MM.1S (cell line): ENCODE measurements around the gene SPNS2.

Experiments
- CTCF ChIP-seq: fragments of 300-600 bp; sonication (generic); IDR thresholded peaks from 2 replicates; pipeline ENCODE4 v1.5.1; 2016; ENCODE audit warnings: antibody characterized with exemption, low read length, mixed read lengths
- EZH2phosphoT487 ChIP-seq: fragments of 300-600 bp; sonication (generic); IDR thresholded peaks from 2 replicates; pipeline ENCODE4 v1.6.1; 2018; ENCODE audit warnings: antibody characterized with exemption, low read length

- TF ChIP-seq CTCF, result no peak
- no peak for TF ChIP-seq EZH2phosphoT487
These were observed 25.3 kb downstream of the SPNS2 start for GRCh38 chr17:4523946-4524345.
